Measurements from ENCODE around the gene FAM131A.

DNA sequence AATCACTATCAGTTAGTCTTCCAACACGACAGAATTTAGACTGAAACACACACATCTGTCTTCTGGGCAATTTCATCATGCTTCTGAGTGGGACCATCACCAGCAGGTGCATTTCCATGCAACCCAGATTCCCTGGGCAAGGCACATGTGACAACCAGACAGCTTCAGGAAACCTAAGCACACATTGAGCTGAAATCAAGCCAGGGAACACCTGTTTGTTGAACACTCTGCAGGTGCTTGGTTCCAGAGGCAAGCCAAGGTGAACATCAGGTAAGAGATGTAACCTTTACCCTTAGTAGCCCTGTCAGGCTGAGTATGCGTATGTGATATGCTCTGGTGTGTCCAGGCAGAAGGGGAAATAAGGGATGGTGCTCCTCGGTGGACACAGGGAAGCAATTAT lies 41.6 kb upstream of the FAM131A start:
- TF ChIP-seq, protein P1, sequence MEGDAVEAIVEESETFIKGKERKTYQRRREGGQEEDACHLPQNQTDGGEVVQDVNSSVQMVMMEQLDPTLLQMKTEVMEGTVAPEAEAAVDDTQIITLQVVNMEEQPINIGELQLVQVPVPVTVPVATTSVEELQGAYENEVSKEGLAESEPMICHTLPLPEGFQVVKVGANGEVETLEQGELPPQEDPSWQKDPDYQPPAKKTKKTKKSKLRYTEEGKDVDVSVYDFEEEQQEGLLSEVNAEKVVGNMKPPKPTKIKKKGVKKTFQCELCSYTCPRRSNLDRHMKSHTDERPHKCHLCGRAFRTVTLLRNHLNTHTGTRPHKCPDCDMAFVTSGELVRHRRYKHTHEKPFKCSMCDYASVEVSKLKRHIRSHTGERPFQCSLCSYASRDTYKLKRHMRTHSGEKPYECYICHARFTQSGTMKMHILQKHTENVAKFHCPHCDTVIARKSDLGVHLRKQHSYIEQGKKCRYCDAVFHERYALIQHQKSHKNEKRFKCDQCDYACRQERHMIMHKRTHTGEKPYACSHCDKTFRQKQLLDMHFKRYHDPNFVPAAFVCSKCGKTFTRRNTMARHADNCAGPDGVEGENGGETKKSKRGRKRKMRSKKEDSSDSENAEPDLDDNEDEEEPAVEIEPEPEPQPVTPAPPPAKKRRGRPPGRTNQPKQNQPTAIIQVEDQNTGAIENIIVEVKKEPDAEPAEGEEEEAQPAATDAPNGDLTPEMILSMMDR (tag by site-specific recombination; IDR thresholded peaks at IDR 0.05) = no peak
- TF ChIP-seq ZNF558 (tag by site-specific recombination; IDR thresholded peaks at IDR 0.05) (no peak), TCF7L2 (IDR thresholded peaks at IDR 0.05; ENCODE audit: borderline replicate concordance, low read depth, low read length) (no peak), ZNF274 (IDR thresholded peaks at IDR 0.05; ENCODE audit: low read length) (no peak), ZNF274 (tag by site-specific recombination; IDR thresholded peaks at IDR 0.05; ENCODE audit: borderline replicate concordance) (no peak), ZNF324 (tag by site-specific recombination; IDR thresholded peaks at IDR 0.05) (no peak), YY1 (tag by site-specific recombination; IDR thresholded peaks at IDR 0.05) (no peak), ZBTB1 (tag by site-specific recombination; IDR thresholded peaks at IDR 0.05) (no peak), ZNF621 (tag by site-specific recombination; IDR thresholded peaks at IDR 0.05) (no peak), ZNF335 (tag by site-specific recombination; conservative IDR thresholded peaks at IDR 0.05) (no peak), ZNF560 (tag by site-specific recombination; IDR thresholded peaks at IDR 0.05; ENCODE audit: borderline replicate concordance) (no peak)
- TF ChIP-seq, protein P2, sequence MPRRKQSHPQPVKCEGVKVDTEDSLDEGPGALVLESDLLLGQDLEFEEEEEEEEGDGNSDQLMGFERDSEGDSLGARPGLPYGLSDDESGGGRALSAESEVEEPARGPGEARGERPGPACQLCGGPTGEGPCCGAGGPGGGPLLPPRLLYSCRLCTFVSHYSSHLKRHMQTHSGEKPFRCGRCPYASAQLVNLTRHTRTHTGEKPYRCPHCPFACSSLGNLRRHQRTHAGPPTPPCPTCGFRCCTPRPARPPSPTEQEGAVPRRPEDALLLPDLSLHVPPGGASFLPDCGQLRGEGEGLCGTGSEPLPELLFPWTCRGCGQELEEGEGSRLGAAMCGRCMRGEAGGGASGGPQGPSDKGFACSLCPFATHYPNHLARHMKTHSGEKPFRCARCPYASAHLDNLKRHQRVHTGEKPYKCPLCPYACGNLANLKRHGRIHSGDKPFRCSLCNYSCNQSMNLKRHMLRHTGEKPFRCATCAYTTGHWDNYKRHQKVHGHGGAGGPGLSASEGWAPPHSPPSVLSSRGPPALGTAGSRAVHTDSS (tag by site-specific recombination; IDR thresholded peaks at IDR 0.05) = no peak
- TF ChIP-seq, protein P3, sequence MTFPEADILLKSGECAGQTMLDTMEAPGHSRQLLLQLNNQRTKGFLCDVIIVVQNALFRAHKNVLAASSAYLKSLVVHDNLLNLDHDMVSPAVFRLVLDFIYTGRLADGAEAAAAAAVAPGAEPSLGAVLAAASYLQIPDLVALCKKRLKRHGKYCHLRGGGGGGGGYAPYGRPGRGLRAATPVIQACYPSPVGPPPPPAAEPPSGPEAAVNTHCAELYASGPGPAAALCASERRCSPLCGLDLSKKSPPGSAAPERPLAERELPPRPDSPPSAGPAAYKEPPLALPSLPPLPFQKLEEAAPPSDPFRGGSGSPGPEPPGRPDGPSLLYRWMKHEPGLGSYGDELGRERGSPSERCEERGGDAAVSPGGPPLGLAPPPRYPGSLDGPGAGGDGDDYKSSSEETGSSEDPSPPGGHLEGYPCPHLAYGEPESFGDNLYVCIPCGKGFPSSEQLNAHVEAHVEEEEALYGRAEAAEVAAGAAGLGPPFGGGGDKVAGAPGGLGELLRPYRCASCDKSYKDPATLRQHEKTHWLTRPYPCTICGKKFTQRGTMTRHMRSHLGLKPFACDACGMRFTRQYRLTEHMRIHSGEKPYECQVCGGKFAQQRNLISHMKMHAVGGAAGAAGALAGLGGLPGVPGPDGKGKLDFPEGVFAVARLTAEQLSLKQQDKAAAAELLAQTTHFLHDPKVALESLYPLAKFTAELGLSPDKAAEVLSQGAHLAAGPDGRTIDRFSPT (tag by site-specific recombination; IDR thresholded peaks at IDR 0.05) = no peak
